ENCODE data around the gene NDUFV3.
A peak's percentile ranks its signal among the peaks of the same experiment; 100 is the strongest.

Gene NDUFV3

DNA sequence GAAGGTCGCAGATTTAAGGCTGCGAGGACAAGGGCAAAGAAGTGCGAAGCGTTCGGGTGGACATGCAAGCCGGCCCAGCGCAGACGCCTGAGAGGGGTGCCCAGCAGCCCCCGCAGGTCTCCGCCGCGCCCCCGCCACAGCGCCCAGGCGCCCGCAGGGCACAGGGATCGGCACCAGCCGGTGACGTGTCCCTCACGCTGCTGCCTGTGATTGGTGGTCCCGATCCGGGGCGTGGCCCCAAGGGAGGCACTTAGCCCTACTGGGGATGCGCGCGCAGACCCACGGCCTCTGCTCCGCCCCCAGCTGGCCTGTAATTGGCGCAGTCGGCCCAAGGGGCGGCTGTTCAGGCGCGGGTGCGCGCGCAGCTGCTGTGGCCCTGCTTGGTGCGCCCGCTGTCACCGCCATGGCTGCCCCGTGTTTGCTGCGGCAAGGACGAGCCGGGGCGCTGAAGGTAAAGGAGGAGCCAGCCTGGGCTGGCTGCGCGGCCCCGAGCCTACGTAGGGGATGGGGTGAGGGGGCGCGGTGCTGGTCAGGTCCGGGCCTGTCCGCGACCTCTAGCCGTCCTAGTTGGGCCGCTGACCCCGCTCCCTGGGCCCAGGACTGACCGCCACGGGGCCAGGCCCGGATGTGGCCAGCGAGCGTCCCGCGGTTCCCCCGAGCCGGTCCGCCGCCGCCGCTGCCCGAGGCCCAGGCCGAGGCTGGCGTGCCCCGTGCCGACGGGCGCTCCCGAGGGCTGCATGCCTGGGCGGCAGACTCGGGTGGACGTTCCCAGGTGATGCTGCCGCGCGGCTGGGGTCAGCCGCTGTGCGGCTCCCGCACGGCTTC is at the start of gene NDUFV3:
Gene NDUFV3 (plus strand): TSS at position 379 of the 825 bp plus-strand sequence. CDS start 25 bp downstream, at position 404.
- no peaks in the 10 kb centered on the region for H3K9me3 Mint-ChIP-seq

DNA sequence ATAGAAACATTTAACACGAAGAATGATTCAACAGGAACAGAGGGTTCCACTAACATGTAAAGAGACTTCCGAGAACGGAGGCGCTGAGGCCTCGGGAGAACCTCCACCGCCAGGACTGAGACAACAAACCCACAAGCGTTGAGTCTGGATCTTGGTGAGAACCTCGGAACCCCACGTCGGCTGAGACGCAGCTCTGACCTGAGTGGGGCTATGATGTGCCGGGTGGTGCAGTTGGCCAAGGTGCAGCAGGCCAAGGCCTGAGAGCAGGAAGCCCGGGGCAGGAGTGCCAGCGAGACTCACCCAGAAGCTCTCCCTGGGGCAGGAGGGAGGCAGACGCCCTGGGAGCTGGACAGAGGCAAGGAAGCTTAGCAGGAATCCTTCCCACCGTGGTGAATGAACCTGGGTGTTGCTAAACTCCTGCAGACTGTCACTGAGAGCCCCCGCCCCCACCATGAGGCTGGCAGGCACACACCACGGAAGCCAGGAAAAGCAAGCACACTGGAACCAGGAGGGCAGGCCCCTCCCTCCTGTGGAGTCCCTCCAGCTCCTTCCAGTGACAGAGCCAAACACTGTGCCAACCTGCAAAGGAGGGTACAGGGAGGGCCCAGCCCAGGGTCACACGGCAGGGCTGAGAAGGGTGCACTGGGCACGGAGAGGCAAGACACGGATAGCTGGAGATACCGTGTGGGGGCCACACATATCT is 48.5 kb upstream of the NDUFV3 start:
- no peak overlapping the region for H3K27ac Mint-ChIP-seq
- H3K36me3 Mint-ChIP-seq (ENCODE audit: low read depth), result peaks cover 35% of the 10 kb centered on the region
- TF ChIP-seq, protein P1, sequence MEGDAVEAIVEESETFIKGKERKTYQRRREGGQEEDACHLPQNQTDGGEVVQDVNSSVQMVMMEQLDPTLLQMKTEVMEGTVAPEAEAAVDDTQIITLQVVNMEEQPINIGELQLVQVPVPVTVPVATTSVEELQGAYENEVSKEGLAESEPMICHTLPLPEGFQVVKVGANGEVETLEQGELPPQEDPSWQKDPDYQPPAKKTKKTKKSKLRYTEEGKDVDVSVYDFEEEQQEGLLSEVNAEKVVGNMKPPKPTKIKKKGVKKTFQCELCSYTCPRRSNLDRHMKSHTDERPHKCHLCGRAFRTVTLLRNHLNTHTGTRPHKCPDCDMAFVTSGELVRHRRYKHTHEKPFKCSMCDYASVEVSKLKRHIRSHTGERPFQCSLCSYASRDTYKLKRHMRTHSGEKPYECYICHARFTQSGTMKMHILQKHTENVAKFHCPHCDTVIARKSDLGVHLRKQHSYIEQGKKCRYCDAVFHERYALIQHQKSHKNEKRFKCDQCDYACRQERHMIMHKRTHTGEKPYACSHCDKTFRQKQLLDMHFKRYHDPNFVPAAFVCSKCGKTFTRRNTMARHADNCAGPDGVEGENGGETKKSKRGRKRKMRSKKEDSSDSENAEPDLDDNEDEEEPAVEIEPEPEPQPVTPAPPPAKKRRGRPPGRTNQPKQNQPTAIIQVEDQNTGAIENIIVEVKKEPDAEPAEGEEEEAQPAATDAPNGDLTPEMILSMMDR (IDR thresholded peaks at IDR 0.05; ENCODE audit: unreplicated experiment in 3 of 3), result no peak
- H3K27me3 Mint-ChIP-seq (ENCODE audit: low read depth), result no peaks in the 10 kb centered on the region
- no peaks in the 10 kb centered on the region for H3K9me3 Mint-ChIP-seq
- no peak overlapping the region for H3K4me3 Mint-ChIP-seq
- H3K4me1 Mint-ChIP-seq, result no peaks in the 10 kb centered on the region

More for the DNA sequence above, at the start of gene NDUFV3:
- TF ChIP-seq, protein P1 (IDR thresholded peaks at IDR 0.05; ENCODE audit: unreplicated experiment in 3 of 3), result no peak
- Mint-ChIP-seq H3K4me1 (peaks cover 6% of the 10 kb centered on the region), H3K36me3 (ENCODE audit: low read depth) (peaks cover 5% of the 10 kb centered on the region), H3K27ac (peak within 1 kb of the TSS; percentile 86 to 95 (median 92)), H3K4me3 (peak within 1 kb of the TSS; percentile 87 to 90 (median 88)), H3K27me3 (ENCODE audit: low read depth) (no peaks in the 10 kb centered on the region)

DNA sequence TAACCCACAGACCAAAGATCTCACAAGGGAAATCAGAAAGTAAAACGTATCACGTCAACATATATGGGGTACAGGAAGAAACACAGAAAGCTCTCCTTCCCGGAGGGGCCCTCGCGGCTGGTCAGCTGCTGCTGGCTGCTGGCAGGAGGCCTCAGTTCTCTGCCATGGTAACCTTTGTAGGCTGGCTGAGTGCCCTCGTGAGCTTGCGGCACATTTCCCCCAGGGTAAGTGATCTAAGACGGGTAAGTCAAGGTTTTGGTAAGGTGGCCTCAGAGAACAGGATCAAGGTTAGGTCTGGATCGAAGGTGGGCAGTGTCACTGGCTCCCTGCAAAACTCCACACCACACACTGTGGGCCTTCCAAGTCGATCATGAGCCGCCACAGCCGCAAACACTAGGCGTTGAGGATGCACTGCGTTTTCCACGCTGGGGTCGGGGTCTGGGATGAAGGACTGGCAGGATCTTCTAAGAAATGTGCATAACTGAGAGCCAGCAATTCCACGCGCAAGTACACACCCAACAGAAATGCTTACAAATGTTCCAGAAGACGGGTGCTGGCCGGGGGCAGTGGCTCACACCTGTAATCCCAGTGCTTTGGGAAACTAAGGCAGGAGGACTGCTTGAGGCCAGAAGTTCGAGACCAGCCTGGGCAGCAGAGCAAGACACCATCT is 47.7 kb upstream of the NDUFV3 start:
- TF ChIP-seq, protein P1 (IDR thresholded peaks at IDR 0.05; ENCODE audit: unreplicated experiment in 3 of 3), result no peak
- peaks cover 44% of the 10 kb centered on the region for H3K36me3 Mint-ChIP-seq (ENCODE audit: low read depth)
- no peak overlapping the region for H3K4me3 Mint-ChIP-seq
- no peaks in the 10 kb centered on the region for H3K27me3 Mint-ChIP-seq (ENCODE audit: low read depth)
- no peak overlapping the region for H3K27ac Mint-ChIP-seq
- no peaks in the 10 kb centered on the region for H3K4me1 Mint-ChIP-seq
- H3K9me3 Mint-ChIP-seq, result no peaks in the 10 kb centered on the region

DNA sequence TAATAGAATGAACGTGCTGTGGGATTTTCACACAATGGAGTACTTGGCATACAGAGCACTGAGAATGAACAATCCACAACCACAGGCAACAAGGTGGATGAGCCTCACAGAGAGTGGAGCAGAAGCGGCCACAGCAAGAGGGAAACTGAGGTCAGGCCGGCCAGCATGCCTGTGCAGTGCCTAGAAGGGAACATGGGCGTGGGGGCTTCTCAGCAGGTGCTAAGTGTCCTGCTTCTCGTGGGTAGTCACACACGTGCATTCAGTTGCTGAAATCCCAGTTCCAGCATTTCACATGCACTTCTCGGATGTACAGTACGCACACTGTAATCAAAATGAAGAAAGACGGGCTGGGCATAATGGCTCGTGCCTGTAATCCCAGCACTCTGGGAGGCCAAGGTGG is 46.9 kb upstream of the NDUFV3 start:
- no peak overlapping the region for H3K4me3 Mint-ChIP-seq
- no peaks in the 10 kb centered on the region for H3K4me1 Mint-ChIP-seq
- H3K27ac Mint-ChIP-seq, result no peak overlapping the region
- no peaks in the 10 kb centered on the region for H3K27me3 Mint-ChIP-seq (ENCODE audit: low read depth)
- peaks cover 51% of the 10 kb centered on the region for H3K36me3 Mint-ChIP-seq (ENCODE audit: low read depth)
- TF ChIP-seq, protein P1 (IDR thresholded peaks at IDR 0.05; ENCODE audit: unreplicated experiment in 3 of 3), result no peak
- no peaks in the 10 kb centered on the region for H3K9me3 Mint-ChIP-seq

DNA sequence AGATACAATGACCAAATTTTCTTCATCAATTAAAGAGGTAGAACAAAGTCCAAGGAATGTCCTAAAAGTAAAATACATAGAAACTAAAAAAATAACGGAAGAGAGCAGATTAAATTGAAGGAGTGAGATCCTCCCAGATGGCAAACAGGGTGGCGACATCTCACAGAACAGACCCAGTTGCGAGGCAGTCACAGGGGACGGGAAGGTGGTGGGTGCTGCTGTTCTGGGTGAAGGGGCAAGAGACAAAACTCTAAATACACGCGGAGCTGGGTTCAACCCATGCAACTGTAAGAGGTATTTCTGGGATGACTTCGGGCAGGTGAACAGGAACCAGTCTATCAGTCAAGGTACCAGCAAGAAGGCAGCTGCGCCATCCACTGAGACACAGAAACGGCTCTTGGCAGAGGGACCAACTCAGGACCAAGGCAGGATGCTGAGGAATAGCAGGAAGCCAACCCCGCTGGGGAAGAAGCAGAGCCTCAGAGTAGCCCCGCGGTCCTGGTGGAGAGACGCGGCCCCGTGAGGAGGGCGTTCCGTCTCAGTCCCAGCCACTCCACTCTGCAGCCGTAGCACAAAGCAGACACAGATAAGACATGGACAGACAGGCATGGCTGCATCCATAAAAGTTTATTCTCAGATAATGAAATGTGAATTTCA is 45.9 kb upstream of the NDUFV3 start:
- H3K4me3 Mint-ChIP-seq, result no peak overlapping the region
- H3K36me3 Mint-ChIP-seq (ENCODE audit: low read depth), result peaks cover 56% of the 10 kb centered on the region
- H3K27ac Mint-ChIP-seq, result no peak overlapping the region
- H3K27me3 Mint-ChIP-seq (ENCODE audit: low read depth), result no peaks in the 10 kb centered on the region
- no peaks in the 10 kb centered on the region for H3K4me1 Mint-ChIP-seq
- TF ChIP-seq, protein P1 (IDR thresholded peaks at IDR 0.05; ENCODE audit: unreplicated experiment in 3 of 3), result no peak
- no peaks in the 10 kb centered on the region for H3K9me3 Mint-ChIP-seq

All from nephron (organoid).